HG03342 (cell line): ENCODE results near the gene PTPRA.
"Not testable (repeated sequence)": the region's sequence is repeated elsewhere in the genome, so short reads cannot be mapped to it uniquely, and the experiment has no call there.

Experiments used
- ATAC-seq: cut with Tn5 transposase; IDR thresholded peaks from one replicate; pipeline ENCODE4 v1.9.1; 2021; ENCODE audit warnings: mild to moderate bottlenecking, moderate library complexity; ENCODE audit not compliant: unreplicated experiment

The PTPRA gene

GRCh38 chr20:2883726-2884637, 10.7 kb downstream of the PTPRA start:
- ATAC-seq, result no peak

- no peak for ATAC-seq
Observed at GRCh38 chr20:2887715-2888114, 14.4 kb downstream of the PTPRA start.

- no peak for ATAC-seq
Observed at GRCh38 chr20:2888224-2888955, 15.1 kb downstream of the PTPRA start.

GRCh38 chr20:2889209-2889608, 15.9 kb downstream of the PTPRA start:
- no peak for ATAC-seq

- no peak for ATAC-seq
Observed at GRCh38 chr20:2889797-2890196, 16.5 kb downstream of the PTPRA start.

GRCh38 chr20:2890742-2891141, 17.5 kb downstream of the PTPRA start:
- ATAC-seq, result no peak

GRCh38 chr20:2891343-2891742, 18.1 kb downstream of the PTPRA start:
- no peak for ATAC-seq

- ATAC-seq, result no peak
Observed at GRCh38 chr20:2892376-2892775, 19.1 kb downstream of the PTPRA start.

- ATAC-seq, result no peak
Observed at GRCh38 chr20:2894221-2894620, 20.9 kb downstream of the PTPRA start.

GRCh38 chr20:2895154-2895553, 21.9 kb downstream of the PTPRA start:
- not testable (repeated sequence) for ATAC-seq

GRCh38 chr20:2899243-2899642, 26.0 kb downstream of the PTPRA start:
- ATAC-seq, result no peak

GRCh38 chr20:2900845-2901592, 27.7 kb downstream of the PTPRA start:
- peak; percentile 56 for ATAC-seq

GRCh38 chr20:2902291-2902690, 29.0 kb downstream of the PTPRA start:
- ATAC-seq, result no peak

- no peak for ATAC-seq
Observed at GRCh38 chr20:2902818-2903217, 29.5 kb downstream of the PTPRA start.

- no peak for ATAC-seq
Observed at GRCh38 chr20:2903686-2904085, 30.4 kb downstream of the PTPRA start.

GRCh38 chr20:2907519-2907918, 34.2 kb downstream of the PTPRA start:
- no peak for ATAC-seq

GRCh38 chr20:2909953-2910352, 36.7 kb downstream of the PTPRA start:
- no peak for ATAC-seq

- no peak for ATAC-seq
Observed at GRCh38 chr20:2911200-2911599, 37.9 kb downstream of the PTPRA start.

GRCh38 chr20:2914160-2914559, 40.9 kb downstream of the PTPRA start:
- ATAC-seq, result no peak

GRCh38 chr20:2917266-2917665, 44.0 kb downstream of the PTPRA start:
- no peak for ATAC-seq
